ENCODE results near the gene TNRC6A. TPM values are rescaled to one million over a fixed set of nuclear protein-coding genes. Genes with fewer than 3 reads are reported as not detected.

TNRC6A gene
- total and polyA plus RNA-seq, 4 donors, result 9.3 to 42.3 (median 22.9) TPM

DNA sequence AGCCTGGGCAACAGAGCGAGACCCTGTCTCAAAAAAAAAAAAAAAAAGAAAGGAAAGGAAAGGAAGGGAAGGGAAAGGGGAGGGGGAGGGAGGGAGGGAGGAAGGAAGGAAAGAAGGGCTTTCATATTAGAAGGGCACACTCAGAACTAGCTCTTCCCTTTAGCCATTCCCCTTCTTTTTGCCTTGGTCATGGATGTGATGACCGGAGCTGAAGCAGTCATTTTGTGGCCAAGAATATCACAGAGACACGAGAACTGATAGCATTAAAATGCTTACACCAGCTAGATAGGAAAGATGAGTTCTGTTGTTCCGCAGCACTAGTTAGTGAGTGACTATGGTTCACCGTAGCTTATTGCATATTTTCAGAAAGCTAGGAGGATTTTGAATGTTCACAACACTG is 32.8 kb upstream of the TNRC6A start:
- H3K4me1 ChIP-seq (ENCODE audit: control insufficient read depth in 4 of 4, insufficient read depth in 4 of 4, low read length in 3 of 4), result peaks cover 0 to 3% (median 2%) of the 10 kb centered on the region in 4 donors
- TF ChIP-seq CTCF (IDR thresholded peaks at IDR 0.05; ENCODE audit: low read depth, low read length, missing input control), result no peak
- TF ChIP-seq HNF4G (IDR thresholded peaks at IDR 0.05), result no peak
- no peak for TF ChIP-seq FOXA2 (IDR thresholded peaks at IDR 0.05)
- TF ChIP-seq, protein P1, sequence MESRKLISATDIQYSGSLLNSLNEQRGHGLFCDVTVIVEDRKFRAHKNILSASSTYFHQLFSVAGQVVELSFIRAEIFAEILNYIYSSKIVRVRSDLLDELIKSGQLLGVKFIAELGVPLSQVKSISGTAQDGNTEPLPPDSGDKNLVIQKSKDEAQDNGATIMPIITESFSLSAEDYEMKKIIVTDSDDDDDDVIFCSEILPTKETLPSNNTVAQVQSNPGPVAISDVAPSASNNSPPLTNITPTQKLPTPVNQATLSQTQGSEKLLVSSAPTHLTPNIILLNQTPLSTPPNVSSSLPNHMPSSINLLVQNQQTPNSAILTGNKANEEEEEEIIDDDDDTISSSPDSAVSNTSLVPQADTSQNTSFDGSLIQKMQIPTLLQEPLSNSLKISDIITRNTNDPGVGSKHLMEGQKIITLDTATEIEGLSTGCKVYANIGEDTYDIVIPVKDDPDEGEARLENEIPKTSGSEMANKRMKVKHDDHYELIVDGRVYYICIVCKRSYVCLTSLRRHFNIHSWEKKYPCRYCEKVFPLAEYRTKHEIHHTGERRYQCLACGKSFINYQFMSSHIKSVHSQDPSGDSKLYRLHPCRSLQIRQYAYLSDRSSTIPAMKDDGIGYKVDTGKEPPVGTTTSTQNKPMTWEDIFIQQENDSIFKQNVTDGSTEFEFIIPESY (IDR thresholded peaks at IDR 0.05), result no peak
- TF ChIP-seq EGR1 (IDR thresholded peaks at IDR 0.05; ENCODE audit: low read depth in 2 of 2), result no peak
- TF ChIP-seq, protein P2, sequence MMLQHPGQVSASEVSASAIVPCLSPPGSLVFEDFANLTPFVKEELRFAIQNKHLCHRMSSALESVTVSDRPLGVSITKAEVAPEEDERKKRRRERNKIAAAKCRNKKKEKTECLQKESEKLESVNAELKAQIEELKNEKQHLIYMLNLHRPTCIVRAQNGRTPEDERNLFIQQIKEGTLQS (IDR thresholded peaks at IDR 0.05), result no peak
- no peak for TF ChIP-seq FOXA1 (IDR thresholded peaks at IDR 0.05)
- no peak for TF ChIP-seq RXRA (IDR thresholded peaks at IDR 0.05)
- TF ChIP-seq GABPA (IDR thresholded peaks at IDR 0.05 in 1 of 2, conservative IDR thresholded peaks at IDR 0.05 in 1 of 2), result no peak
- no peak for TF ChIP-seq NR2F2 (IDR thresholded peaks at IDR 0.05)
- no peak for TF ChIP-seq YY1 (IDR thresholded peaks at IDR 0.05)
- no peaks in the 10 kb centered on the region for H3K27me3 ChIP-seq (ENCODE audit: control insufficient read depth in 4 of 4, insufficient read depth in 4 of 4, low read length in 3 of 4)
- H3K36me3 ChIP-seq (ENCODE audit: control insufficient read depth in 4 of 4, insufficient read depth in 3 of 4, low read depth in 1 of 4, low read length in 3 of 4), result no peaks in the 10 kb centered on the region
- H3K27ac ChIP-seq (ENCODE audit: low read depth in 1 of 2, low read length in 2 of 2), result no peak overlapping the region
- no peaks in the 10 kb centered on the region for H3K9me3 ChIP-seq (ENCODE audit: control insufficient read depth in 4 of 4, low read length in 3 of 4)
- 96% methylated on average over 5 of the region's 5 CpGs for WGBS
- no peak for DNase-seq (ENCODE audit: low spot score)
- H3K9ac ChIP-seq (ENCODE audit: low read depth in 1 of 2, low read length in 2 of 2), result no peak overlapping the region
- no peak overlapping the region for H3K4me3 ChIP-seq (ENCODE audit: low read depth in 1 of 3, low read length in 3 of 3)

DNA sequence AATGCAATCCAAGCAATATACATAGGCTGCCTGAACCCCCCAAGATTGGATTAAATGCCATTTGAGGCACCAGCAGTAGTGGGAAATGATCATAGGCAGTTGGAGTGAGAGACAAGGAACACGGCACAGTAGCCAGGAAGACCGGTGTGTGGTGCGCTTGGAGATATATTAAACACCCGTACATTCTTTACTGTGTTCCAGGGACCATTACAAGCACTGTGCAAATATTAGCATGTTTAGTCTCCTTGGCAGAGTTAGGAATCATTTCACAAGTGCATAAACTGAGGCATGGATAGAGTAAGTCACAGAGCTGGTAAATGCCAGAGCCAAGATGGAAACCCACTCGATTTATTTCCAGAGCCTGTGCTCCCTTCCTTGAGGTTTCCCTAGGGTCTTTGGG is 31.1 kb upstream of the TNRC6A start:
- no peak overlapping the region for H3K9ac ChIP-seq (ENCODE audit: low read depth in 1 of 2, low read length in 2 of 2)
- H3K4me3 ChIP-seq (ENCODE audit: low read depth in 1 of 3, low read length in 3 of 3), result no peak overlapping the region
- WGBS, result 86% methylated on average over 5 of the region's 5 CpGs
- no peaks in the 10 kb centered on the region for H3K27me3 ChIP-seq (ENCODE audit: control insufficient read depth in 4 of 4, insufficient read depth in 4 of 4, low read length in 3 of 4)
- TF ChIP-seq JUND (IDR thresholded peaks at IDR 0.05) (no peak), CTCF (IDR thresholded peaks at IDR 0.05; ENCODE audit: low read depth, low read length, missing input control) (no peak), MAX (IDR thresholded peaks at IDR 0.05) (no peak), FOXA2 (IDR thresholded peaks at IDR 0.05) (no peak), EGR1 (IDR thresholded peaks at IDR 0.05; ENCODE audit: low read depth in 2 of 2) (no peak), GABPA (IDR thresholded peaks at IDR 0.05 in 1 of 2, conservative IDR thresholded peaks at IDR 0.05 in 1 of 2) (no peak), TAF1 (conservative IDR thresholded peaks at IDR 0.05) (no peak), SP1 (IDR thresholded peaks at IDR 0.05) (no peak), FOXA1 (IDR thresholded peaks at IDR 0.05) (no peak), YY1 (IDR thresholded peaks at IDR 0.05) (no peak), HNF4A (conservative IDR thresholded peaks at IDR 0.05) (no peak), HNF4G (IDR thresholded peaks at IDR 0.05) (no peak), NR2F2 (IDR thresholded peaks at IDR 0.05) (no peak), RXRA (IDR thresholded peaks at IDR 0.05) (no peak)
- TF ChIP-seq, protein P2 (IDR thresholded peaks at IDR 0.05), result no peak
- TF ChIP-seq, protein P3, sequence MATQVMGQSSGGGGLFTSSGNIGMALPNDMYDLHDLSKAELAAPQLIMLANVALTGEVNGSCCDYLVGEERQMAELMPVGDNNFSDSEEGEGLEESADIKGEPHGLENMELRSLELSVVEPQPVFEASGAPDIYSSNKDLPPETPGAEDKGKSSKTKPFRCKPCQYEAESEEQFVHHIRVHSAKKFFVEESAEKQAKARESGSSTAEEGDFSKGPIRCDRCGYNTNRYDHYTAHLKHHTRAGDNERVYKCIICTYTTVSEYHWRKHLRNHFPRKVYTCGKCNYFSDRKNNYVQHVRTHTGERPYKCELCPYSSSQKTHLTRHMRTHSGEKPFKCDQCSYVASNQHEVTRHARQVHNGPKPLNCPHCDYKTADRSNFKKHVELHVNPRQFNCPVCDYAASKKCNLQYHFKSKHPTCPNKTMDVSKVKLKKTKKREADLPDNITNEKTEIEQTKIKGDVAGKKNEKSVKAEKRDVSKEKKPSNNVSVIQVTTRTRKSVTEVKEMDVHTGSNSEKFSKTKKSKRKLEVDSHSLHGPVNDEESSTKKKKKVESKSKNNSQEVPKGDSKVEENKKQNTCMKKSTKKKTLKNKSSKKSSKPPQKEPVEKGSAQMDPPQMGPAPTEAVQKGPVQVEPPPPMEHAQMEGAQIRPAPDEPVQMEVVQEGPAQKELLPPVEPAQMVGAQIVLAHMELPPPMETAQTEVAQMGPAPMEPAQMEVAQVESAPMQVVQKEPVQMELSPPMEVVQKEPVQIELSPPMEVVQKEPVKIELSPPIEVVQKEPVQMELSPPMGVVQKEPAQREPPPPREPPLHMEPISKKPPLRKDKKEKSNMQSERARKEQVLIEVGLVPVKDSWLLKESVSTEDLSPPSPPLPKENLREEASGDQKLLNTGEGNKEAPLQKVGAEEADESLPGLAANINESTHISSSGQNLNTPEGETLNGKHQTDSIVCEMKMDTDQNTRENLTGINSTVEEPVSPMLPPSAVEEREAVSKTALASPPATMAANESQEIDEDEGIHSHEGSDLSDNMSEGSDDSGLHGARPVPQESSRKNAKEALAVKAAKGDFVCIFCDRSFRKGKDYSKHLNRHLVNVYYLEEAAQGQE (IDR thresholded peaks at IDR 0.05), result no peak
- TF ChIP-seq, protein P1 (IDR thresholded peaks at IDR 0.05), result no peak
- H3K4me1 ChIP-seq (ENCODE audit: control insufficient read depth in 4 of 4, insufficient read depth in 4 of 4, low read length in 3 of 4), result peaks cover 0 to 3% (median 2%) of the 10 kb centered on the region in 4 donors
- H3K36me3 ChIP-seq (ENCODE audit: control insufficient read depth in 4 of 4, insufficient read depth in 3 of 4, low read depth in 1 of 4, low read length in 3 of 4), result no peaks in the 10 kb centered on the region
- no peak overlapping the region for H3K27ac ChIP-seq (ENCODE audit: low read depth in 1 of 2, low read length in 2 of 2)
- no peaks in the 10 kb centered on the region for H3K9me3 ChIP-seq (ENCODE audit: control insufficient read depth in 4 of 4, low read length in 3 of 4)
- DNase-seq (ENCODE audit: low spot score), result no peak

Data from liver (tissue), 9 donors.